GM21526 (cell line): ENCODE data around the gene AKAP6.

Experiments
- ATAC-seq: cut with Tn5 transposase; IDR thresholded peaks from one replicate; pipeline ENCODE4 v1.9.1; 2021; ENCODE audit warnings: moderate library complexity; ENCODE audit not compliant: unreplicated experiment, low FRiP score

The AKAP6 gene

GRCh38 chr14:32329146-32329545, at the start of gene AKAP6:
AKAP6 (plus strand) TSS chr14:32329298; CDS start chr14:32433494, 104,196 bp downstream.
- ATAC-seq: no peak

DNA sequence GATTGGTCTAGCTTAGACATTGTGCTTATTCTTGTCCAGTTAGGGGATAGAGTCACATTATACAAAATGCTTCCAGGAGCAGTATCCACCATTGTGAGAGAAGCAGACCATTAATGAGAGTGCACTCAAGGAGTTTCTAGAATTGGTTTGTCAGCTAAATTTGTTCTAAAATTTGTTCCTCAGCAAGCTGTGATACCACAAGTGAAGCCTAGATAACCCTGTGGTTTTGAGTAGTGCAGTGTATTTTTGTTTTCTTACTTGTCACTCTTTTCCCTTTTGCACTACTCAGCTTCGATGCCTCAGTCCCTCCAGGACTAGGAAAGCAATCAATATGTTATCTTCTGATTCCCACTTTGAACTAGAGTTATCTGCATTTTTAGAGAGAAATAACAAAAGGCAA, 42.5 kb upstream of the AKAP6 start:
- ATAC-seq: no peak

DNA sequence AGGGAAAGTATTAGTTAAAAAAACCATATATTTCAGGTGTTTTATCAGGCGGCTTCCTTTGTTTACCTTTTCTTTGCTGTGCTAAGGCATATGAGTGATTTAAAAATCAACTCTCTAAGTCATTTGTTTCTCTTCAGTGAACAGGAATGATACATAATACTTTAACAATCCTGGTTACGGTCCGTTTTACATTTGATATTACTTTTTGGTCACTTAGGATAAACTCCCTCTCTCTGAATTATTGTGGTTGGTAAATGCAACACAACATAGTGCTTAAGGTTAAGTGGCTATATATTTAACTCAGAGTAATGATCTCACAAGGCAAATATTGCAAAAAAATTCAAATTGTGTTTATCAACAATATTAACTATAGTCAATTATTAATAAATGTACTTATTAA, 32.7 kb upstream of the AKAP6 start:
- no peak for ATAC-seq

GRCh38 chr14:32298346-32298745, 30.8 kb upstream of the AKAP6 start:
- ATAC-seq: no peak

GRCh38 chr14:32300136-32300535, 29.0 kb upstream of the AKAP6 start:
- ATAC-seq: no peak

DNA sequence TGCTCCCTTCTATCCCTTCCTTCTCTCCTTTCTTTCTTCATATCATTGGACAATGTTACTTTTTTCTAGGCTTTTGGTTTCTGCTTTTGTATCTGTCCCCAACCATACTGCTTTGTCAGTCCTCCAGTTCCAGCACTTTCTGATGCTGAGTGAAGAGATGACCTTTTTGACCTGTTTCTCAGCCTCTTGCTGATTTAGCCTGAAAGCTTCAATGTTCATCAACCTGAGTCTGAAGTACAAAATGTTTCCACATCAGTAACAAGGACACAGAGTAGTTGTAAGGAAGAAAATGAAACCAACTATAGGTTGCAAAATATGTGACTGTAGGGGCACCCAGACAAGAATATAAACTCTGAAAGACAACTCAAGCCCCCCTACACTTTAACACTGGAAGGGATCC, 25.2 kb upstream of the AKAP6 start:
- no peak for ATAC-seq

DNA sequence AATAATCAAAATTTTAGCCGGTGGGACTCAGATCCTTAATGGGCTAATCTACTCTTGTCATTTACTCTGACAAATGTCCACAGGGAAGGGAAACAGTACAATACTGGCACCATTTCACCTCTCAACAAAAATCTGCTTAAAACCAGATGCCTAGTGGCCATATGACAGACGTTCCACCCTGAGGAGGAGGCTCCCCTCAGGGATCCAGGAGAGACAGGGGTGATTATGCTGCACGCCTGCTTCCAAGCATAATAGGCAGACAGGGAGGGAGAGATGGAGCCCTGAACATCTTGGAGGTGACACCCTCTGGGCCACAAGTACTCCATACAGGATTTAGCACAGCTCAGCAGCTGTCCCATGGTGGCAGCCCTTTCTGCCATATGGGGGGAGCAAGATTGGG, 24.8 kb upstream of the AKAP6 start:
- ATAC-seq: no peak

DNA sequence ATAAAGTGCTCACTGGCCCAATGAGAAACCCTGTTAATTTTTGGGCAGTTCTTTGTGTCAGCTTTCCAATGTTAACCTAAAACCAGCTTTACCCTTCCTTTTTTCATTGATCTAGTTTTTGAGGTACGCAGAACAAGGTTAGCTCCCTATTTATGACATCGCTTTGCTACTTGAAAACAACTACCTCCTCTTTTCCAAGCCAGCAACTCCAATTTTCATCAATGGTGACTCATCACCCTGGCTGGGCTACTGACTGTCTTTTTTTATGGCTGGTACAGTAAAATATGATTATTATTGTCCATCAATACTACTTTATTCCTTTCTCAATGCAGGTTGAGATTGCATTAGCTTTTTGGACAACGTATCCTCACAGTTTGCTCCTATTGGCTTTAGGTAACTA, 22.5 kb upstream of the AKAP6 start:
- ATAC-seq: no peak

DNA sequence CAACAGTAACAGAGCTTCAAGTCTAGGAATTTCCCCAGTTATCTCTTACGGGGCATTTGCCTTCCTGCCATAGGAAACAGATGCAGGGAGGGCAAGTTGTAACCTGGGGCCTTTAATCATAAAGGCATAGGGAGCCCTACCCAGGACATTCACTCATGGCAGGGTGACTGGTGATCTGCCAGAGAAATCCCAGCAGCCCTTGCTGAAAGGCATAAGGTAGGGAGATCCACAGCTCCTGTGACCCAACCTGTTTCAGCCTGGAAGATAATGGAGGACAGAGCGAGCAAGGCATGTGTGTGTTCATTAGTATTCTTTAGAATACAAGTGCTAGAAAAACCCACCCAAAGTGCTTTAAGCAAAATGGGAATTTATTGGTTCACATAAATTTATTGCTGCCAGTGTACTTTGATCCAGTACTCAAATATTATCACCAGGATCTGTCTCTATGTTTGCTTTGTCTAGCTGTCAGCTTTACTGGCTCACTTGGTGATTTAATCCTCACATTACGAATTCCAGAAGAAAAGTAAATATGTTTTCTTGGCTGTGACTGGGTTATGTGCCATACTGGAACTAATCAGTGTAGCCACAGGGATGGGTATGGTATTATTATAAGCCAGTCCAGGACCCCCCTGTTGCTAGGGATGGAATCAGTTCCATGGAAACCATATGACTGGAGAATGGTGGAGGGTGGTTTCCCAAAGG, 21.1 kb upstream of the AKAP6 start:
- ATAC-seq: no peak

- ATAC-seq: no peak
Observed at GRCh38 chr14:32310876-32311275, 18.2 kb upstream of the AKAP6 start.

- no peak for ATAC-seq
Observed at GRCh38 chr14:32311294-32312009, 17.6 kb upstream of the AKAP6 start.

DNA sequence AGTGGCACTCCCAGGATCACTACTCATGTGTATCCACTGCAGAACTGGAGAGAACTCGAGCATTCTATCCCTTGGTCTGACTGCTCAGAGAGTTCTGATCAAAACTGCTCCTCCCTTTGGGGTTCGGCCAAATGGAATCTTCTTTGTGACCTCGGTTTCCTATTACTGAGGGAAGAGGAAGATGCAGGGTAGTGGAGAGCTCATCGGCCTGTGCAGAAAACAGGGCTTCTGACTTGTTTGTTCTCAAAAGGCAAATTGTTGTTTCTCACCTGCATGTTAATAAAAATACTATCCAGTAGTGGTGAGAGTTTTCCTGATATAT, 17.1 kb upstream of the AKAP6 start:
- ATAC-seq: no peak

GRCh38 chr14:32313844-32314376, 15.2 kb upstream of the AKAP6 start:
- ATAC-seq: no peak

GRCh38 chr14:32318087-32318795, 10.9 kb upstream of the AKAP6 start:
- no peak for ATAC-seq

- no peak for ATAC-seq
Observed at GRCh38 chr14:32319368-32320049, 9.6 kb upstream of the AKAP6 start.

DNA sequence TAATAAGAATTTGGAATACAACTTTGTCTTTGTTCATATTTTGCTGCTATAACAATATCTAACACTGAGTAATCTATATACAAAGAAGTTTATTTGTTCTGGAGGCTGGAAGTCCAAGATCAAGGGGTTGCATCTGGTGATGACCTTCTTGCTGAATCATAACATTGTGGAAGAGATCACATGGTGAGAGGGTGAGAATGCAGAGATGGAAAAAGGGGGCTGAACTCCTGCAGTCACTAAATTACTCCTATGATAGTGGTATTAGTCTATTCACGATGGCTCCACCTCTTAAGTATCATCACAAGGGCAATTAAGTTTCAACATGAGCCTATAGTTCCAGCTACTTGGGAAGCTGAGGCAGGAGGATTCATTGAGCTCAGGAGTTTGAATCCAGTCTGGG, 4.5 kb upstream of the AKAP6 start:
- ATAC-seq: no peak

- ATAC-seq: no peak
Observed at GRCh38 chr14:32327255-32327961, 1.7 kb upstream of the AKAP6 start.

DNA sequence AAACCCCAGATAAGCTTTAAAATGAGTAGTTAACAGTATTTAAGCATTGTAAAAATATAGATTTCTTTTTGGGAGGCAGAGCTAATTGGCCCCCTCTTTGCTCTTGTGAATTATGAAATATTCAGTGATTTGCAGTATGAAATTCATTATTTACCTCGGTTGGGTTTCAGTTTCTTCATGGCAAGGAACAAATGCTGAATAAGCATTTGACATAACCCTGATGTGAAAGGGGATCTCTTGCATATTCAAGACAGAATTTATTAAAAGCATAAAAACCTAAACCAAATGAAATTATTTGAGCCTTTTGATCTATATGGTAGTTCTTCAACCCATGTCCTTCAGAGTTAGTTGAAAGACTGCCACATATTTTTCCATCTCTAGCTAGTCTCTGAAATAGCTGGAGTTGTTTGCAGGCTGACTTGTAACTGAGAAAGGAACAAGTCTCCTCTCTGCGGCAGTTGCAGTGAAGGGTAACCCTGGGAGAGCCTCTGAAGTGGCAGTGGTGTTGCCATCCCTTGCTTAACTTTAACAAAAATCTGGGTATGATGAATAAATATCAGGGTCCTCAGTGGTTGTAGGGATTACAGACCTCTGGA, 690 bp downstream of the AKAP6 start:
- ATAC-seq: no peak

GRCh38 chr14:32330351-32331111, 1.4 kb downstream of the AKAP6 start:
- no peak for ATAC-seq
